K562 (cell line): ENCODE data around the gene MICAL2.

Experiments used
- C11orf30 ChIP-seq: fragments of 450-650 bp; IDR thresholded peaks from 2 replicates; pipeline ENCODE4 v1.6.1; 2016; ENCODE audit warnings: low read depth, mild to moderate bottlenecking
- CBX2 ChIP-seq: fragments of 200-600 bp; sonication (generic); IDR thresholded peaks from one replicate; pipeline ENCODE4 v1.6.1; 2012; ENCODE audit warnings: mild to moderate bottlenecking, low read length, inconsistent platforms; ENCODE audit not compliant: insufficient read depth, poor library complexity, severe bottlenecking
- EZH2 ChIP-seq: IDR thresholded peaks from 2 replicates; pipeline ENCODE4 v1.6.1; 2012; ENCODE audit warnings: low read depth, mild to moderate bottlenecking, inconsistent platforms, low read length, borderline replicate concordance
- PURB ChIP-seq: sonication (generic); formaldehyde crosslinking; IDR thresholded peaks from 2 replicates; pipeline ENCODE4 v1.9.0; 2021; ENCODE audit warnings: low read depth, mild to moderate bottlenecking, missing genetic modification reagents
- RBBP5 ChIP-seq: fragments of 200-600 bp; sonication (generic); IDR thresholded peaks from 2 replicates; pipeline ENCODE4 v1.6.1; 2012; ENCODE audit warnings: borderline replicate concordance, mild to moderate bottlenecking, low read length, control low read depth, inconsistent platforms; ENCODE audit not compliant: insufficient read depth, poor library complexity, severe bottlenecking
- ZNF263 ChIP-seq: sonication (generic); formaldehyde crosslinking; IDR thresholded peaks from 2 replicates; pipeline ENCODE4 v1.8.0; 2022; ENCODE audit warnings: mild to moderate bottlenecking, missing genetic modification reagents, borderline replicate concordance
- TF ChIP-seq, protein P1 (sequence below), 2 experiments: IDR thresholded peaks; 2 replicates each; pipeline ENCODE4 v1.6.1; 2012; ENCODE audit warnings: improper control_type of control experiment in 2 of 2, low read depth in 2 of 2, low read length in 2 of 2, borderline replicate concordance in 1 of 2
- TF ChIP-seq, protein P2 (sequence below): sonication (generic); formaldehyde crosslinking; IDR thresholded peaks from 2 replicates; pipeline ENCODE4 v1.8.0; 2023; ENCODE audit warnings: mild to moderate bottlenecking, missing genetic modification reagents
- TF ChIP-seq, protein P3 (sequence below), 3 experiments: IDR thresholded peaks in 2 of 3; conservative IDR thresholded peaks in 1 of 3; 2 replicates each; pipeline ENCODE4 v1.5.1; 2011 to 2012; ENCODE audit warnings: low read length in 3 of 3, mild to moderate bottlenecking in 3 of 3, control low read depth in 2 of 3, improper control_type of control experiment in 1 of 3, inconsistent platforms in 1 of 3, low read depth in 1 of 3, mixed read lengths in 1 of 3, moderate library complexity in 1 of 3; ENCODE audit not compliant: insufficient read depth in 2 of 3
- TF ChIP-seq, protein P4 (sequence below): fragments of 250-450 bp; sonication (Bioruptor Pico); IDR thresholded peaks from 2 replicates; pipeline ENCODE4 v1.4.0; 2020

DNA sequence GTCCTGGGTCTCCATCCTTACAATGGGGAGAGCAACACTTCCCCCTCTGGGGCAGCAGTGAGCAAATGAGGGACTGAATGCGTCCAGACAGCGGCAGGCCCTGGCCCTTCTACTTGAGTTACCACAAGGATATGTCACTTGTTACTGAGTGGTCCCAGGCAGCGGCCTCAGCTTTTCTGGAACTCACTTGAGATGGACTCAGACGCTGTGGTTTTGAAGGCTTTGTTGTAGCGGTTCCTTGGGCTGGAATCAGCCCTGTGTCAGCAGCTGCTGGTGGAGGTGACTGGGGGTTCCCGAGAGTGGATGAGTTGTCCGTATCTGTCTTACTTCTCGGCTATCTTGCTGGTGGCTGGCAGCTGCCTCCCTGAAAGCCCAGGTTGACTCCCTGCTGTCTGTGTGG, 77.0 kb downstream of the MICAL2 start:
- TF ChIP-seq, protein P1, sequence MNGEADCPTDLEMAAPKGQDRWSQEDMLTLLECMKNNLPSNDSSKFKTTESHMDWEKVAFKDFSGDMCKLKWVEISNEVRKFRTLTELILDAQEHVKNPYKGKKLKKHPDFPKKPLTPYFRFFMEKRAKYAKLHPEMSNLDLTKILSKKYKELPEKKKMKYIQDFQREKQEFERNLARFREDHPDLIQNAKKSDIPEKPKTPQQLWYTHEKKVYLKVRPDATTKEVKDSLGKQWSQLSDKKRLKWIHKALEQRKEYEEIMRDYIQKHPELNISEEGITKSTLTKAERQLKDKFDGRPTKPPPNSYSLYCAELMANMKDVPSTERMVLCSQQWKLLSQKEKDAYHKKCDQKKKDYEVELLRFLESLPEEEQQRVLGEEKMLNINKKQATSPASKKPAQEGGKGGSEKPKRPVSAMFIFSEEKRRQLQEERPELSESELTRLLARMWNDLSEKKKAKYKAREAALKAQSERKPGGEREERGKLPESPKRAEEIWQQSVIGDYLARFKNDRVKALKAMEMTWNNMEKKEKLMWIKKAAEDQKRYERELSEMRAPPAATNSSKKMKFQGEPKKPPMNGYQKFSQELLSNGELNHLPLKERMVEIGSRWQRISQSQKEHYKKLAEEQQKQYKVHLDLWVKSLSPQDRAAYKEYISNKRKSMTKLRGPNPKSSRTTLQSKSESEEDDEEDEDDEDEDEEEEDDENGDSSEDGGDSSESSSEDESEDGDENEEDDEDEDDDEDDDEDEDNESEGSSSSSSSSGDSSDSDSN (IDR thresholded peaks at IDR 0.05; ENCODE audit: borderline replicate concordance in 1 of 2, low read depth in 2 of 2, low read length in 2 of 2) = no peak
- TF ChIP-seq RBBP5 = peak; percentile 23
- TF ChIP-seq ZNF263 (CRISPR knock-in tag) = no peak
- TF ChIP-seq, protein P2, sequence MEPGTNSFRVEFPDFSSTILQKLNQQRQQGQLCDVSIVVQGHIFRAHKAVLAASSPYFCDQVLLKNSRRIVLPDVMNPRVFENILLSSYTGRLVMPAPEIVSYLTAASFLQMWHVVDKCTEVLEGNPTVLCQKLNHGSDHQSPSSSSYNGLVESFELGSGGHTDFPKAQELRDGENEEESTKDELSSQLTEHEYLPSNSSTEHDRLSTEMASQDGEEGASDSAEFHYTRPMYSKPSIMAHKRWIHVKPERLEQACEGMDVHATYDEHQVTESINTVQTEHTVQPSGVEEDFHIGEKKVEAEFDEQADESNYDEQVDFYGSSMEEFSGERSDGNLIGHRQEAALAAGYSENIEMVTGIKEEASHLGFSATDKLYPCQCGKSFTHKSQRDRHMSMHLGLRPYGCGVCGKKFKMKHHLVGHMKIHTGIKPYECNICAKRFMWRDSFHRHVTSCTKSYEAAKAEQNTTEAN (CRISPR knock-in tag) = no peak
- TF ChIP-seq, protein P3, sequence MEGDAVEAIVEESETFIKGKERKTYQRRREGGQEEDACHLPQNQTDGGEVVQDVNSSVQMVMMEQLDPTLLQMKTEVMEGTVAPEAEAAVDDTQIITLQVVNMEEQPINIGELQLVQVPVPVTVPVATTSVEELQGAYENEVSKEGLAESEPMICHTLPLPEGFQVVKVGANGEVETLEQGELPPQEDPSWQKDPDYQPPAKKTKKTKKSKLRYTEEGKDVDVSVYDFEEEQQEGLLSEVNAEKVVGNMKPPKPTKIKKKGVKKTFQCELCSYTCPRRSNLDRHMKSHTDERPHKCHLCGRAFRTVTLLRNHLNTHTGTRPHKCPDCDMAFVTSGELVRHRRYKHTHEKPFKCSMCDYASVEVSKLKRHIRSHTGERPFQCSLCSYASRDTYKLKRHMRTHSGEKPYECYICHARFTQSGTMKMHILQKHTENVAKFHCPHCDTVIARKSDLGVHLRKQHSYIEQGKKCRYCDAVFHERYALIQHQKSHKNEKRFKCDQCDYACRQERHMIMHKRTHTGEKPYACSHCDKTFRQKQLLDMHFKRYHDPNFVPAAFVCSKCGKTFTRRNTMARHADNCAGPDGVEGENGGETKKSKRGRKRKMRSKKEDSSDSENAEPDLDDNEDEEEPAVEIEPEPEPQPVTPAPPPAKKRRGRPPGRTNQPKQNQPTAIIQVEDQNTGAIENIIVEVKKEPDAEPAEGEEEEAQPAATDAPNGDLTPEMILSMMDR (IDR thresholded peaks at IDR 0.05 in 2 of 3, conservative IDR thresholded peaks at IDR 0.05 in 1 of 3; ENCODE audit: insufficient read depth in 2 of 3, low read depth in 1 of 3, low read length in 3 of 3) = no peak
- TF ChIP-seq, protein P4, sequence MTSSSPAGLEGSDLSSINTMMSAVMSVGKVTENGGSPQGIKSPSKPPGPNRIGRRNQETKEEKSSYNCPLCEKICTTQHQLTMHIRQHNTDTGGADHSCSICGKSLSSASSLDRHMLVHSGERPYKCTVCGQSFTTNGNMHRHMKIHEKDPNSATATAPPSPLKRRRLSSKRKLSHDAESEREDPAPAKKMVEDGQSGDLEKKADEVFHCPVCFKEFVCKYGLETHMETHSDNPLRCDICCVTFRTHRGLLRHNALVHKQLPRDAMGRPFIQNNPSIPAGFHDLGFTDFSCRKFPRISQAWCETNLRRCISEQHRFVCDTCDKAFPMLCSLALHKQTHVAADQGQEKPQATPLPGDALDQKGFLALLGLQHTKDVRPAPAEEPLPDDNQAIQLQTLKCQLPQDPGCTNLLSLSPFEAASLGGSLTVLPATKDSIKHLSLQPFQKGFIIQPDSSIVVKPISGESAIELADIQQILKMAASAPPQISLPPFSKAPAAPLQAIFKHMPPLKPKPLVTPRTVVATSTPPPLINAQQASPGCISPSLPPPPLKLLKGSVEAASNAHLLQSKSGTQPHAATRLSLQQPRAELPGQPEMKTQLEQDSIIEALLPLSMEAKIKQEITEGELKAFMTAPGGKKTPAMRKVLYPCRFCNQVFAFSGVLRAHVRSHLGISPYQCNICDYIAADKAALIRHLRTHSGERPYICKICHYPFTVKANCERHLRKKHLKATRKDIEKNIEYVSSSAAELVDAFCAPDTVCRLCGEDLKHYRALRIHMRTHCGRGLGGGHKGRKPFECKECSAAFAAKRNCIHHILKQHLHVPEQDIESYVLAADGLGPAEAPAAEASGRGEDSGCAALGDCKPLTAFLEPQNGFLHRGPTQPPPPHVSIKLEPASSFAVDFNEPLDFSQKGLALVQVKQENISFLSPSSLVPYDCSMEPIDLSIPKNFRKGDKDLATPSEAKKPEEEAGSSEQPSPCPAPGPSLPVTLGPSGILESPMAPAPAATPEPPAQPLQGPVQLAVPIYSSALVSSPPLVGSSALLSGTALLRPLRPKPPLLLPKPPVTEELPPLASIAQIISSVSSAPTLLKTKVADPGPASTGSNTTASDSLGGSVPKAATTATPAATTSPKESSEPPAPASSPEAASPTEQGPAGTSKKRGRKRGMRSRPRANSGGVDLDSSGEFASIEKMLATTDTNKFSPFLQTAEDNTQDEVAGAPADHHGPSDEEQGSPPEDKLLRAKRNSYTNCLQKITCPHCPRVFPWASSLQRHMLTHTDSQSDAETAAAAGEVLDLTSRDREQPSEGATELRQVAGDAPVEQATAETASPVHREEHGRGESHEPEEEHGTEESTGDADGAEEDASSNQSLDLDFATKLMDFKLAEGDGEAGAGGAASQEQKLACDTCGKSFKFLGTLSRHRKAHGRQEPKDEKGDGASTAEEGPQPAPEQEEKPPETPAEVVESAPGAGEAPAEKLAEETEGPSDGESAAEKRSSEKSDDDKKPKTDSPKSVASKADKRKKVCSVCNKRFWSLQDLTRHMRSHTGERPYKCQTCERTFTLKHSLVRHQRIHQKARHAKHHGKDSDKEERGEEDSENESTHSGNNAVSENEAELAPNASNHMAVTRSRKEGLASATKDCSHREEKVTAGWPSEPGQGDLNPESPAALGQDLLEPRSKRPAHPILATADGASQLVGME = no peak
- no peak for TF ChIP-seq PURB
- TF ChIP-seq C11orf30 = no peak
- TF ChIP-seq CBX2 = no peak
- TF ChIP-seq EZH2 = no peak
